EH (cell line): Measurements from ENCODE around the gene CLNK.

Experiments used
- DNase-seq: peaks from one replicate; pipeline ENCODE4 v3.0.0-alpha.2; 2015; ENCODE audit warnings: low read depth

CLNK gene

GRCh38 chr4:10684631-10685030 lies at the start of gene CLNK:
TSS of gene CLNK (minus strand) at chr4:10684768. CDS start at chr4:10667869, 16,899 bp downstream.
- no peak for DNase-seq

- no peak for DNase-seq
These were observed 49.0 kb upstream of the CLNK start for GRCh38 chr4:10733481-10734062.

GRCh38 chr4:10732914-10733415 lies 48.4 kb upstream of the CLNK start:
- no peak for DNase-seq

- no peak for DNase-seq
These were observed 47.8 kb upstream of the CLNK start for GRCh38 chr4:10732235-10732913.

- no peak for DNase-seq
These were observed 47.1 kb upstream of the CLNK start for GRCh38 chr4:10731690-10732089.

GRCh38 chr4:10731162-10731561 lies 46.6 kb upstream of the CLNK start:
- no peak for DNase-seq

GRCh38 chr4:10730590-10730989 lies 46.0 kb upstream of the CLNK start:
- DNase-seq: no peak

GRCh38 chr4:10730019-10730418 lies 45.5 kb upstream of the CLNK start:
- no peak for DNase-seq

GRCh38 chr4:10729366-10729765 lies 44.8 kb upstream of the CLNK start:
- no peak for DNase-seq

- no peak for DNase-seq
These were observed 43.4 kb upstream of the CLNK start for GRCh38 chr4:10728016-10728415.

GRCh38 chr4:10727140-10727880 lies 42.7 kb upstream of the CLNK start:
- DNase-seq: no peak

- no peak for DNase-seq
These were observed 38.4 kb upstream of the CLNK start for GRCh38 chr4:10722957-10723356.

GRCh38 chr4:10721616-10722015 lies 37.0 kb upstream of the CLNK start:
- DNase-seq: no peak

- no peak for DNase-seq
These were observed 31.6 kb upstream of the CLNK start for GRCh38 chr4:10716163-10716562.

GRCh38 chr4:10715696-10716095 lies 31.1 kb upstream of the CLNK start:
- DNase-seq: peak; percentile 7

- DNase-seq: no peak
These were observed 30.6 kb upstream of the CLNK start for GRCh38 chr4:10715135-10715534.

- no peak for DNase-seq
These were observed 29.0 kb upstream of the CLNK start for GRCh38 chr4:10713591-10713990.

- DNase-seq: no peak
These were observed 21.7 kb upstream of the CLNK start for GRCh38 chr4:10706236-10706635.

GRCh38 chr4:10704430-10704810 lies 19.9 kb upstream of the CLNK start:
- DNase-seq: no peak

GRCh38 chr4:10703766-10704429 lies 19.3 kb upstream of the CLNK start:
- DNase-seq: no peak

GRCh38 chr4:10703156-10703555 lies 18.6 kb upstream of the CLNK start:
- DNase-seq: no peak

- DNase-seq: no peak
These were observed 17.3 kb upstream of the CLNK start for GRCh38 chr4:10701702-10702460.
